ENCODE results near the gene TMEM9.

TMEM9 gene

DNA sequence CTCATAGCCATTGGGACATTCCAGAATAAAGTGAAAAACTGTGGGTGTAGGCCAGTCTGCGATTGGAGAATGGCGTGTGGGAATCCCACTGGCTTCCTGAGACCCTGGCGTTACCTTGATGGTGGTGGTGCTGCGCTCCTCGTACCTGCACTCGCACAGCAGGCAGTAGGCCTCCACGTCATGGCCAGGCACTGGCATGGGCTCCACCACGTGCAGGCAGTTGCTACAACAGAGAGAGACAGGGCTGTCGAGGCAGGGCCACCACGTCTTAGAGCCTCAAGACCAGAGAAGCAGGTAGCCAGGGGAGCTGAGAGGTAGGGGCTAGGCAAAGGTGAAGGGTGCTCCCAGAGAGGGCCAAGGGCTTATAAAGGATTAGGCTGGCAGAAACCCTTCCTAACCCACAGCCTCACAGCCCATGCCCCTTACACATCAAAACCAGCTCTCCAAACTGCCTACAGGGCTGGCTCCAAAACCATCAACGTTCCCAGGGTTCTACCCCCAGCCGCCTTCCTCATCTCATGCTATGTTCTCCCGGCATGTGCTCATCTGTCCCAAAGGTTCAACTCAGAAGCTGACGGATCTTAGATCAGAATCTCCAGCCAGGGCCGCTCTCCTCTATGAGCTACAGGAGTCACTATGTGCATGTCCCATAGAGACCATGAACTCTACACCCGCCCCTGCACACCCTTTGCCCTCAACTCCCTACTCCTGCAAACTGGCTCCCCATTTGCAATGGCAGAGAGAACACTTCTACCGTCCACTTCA lies 7.5 kb downstream of the TMEM9 start:
- ChIA-PET POLR2A (ENCODE audit: low non-redundant PET) (no interaction called here), CTCF (interaction anchor here (1.4 to 2.9 kb wide), 4 partner anchors 10 to 216 kb away, joined by 4 to 9 read pairs (median 4); partner anchors contain the start of gene ASCL5)
- TF ChIP-seq, protein P1, sequence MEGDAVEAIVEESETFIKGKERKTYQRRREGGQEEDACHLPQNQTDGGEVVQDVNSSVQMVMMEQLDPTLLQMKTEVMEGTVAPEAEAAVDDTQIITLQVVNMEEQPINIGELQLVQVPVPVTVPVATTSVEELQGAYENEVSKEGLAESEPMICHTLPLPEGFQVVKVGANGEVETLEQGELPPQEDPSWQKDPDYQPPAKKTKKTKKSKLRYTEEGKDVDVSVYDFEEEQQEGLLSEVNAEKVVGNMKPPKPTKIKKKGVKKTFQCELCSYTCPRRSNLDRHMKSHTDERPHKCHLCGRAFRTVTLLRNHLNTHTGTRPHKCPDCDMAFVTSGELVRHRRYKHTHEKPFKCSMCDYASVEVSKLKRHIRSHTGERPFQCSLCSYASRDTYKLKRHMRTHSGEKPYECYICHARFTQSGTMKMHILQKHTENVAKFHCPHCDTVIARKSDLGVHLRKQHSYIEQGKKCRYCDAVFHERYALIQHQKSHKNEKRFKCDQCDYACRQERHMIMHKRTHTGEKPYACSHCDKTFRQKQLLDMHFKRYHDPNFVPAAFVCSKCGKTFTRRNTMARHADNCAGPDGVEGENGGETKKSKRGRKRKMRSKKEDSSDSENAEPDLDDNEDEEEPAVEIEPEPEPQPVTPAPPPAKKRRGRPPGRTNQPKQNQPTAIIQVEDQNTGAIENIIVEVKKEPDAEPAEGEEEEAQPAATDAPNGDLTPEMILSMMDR (conservative IDR thresholded peaks at IDR 0.05; ENCODE audit: low read depth) = no peak
- no peak overlapping the region for H3K27ac ChIP-seq
- DNase-seq (ENCODE audit: low spot score) = no peak

DNA sequence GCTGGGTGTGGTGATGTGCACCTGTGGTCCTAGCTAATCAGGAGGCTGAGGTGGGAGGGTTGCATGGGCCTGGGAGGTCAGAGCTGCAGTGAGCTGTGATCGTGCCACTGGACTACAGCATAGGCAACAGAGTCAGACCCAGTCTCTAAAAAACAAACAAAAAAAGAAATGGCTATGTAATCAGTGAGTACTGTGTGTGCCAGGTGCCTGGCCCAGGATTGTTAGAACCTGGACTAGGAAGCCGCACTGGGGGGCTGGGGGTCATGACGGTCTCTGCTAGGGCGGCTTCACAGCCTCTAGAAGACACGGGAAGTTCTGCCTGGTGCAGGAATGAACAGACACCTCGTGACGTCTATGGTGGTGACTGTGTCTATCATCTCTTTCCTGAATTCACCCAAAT lies 8.5 kb downstream of the TMEM9 start:
- ChIA-PET POLR2A (ENCODE audit: low non-redundant PET) (no interaction called here), CTCF (interaction anchor here (0.6 to 1.4 kb wide), 4 partner anchors 27 to 202 kb away, joined by 3 to 5 read pairs (median 4); no protein-coding TSS in a partner anchor)
- TF ChIP-seq, protein P1 (conservative IDR thresholded peaks at IDR 0.05; ENCODE audit: low read depth) = no peak
- no peak for DNase-seq (ENCODE audit: low spot score)
- H3K27ac ChIP-seq = no peak overlapping the region

DNA sequence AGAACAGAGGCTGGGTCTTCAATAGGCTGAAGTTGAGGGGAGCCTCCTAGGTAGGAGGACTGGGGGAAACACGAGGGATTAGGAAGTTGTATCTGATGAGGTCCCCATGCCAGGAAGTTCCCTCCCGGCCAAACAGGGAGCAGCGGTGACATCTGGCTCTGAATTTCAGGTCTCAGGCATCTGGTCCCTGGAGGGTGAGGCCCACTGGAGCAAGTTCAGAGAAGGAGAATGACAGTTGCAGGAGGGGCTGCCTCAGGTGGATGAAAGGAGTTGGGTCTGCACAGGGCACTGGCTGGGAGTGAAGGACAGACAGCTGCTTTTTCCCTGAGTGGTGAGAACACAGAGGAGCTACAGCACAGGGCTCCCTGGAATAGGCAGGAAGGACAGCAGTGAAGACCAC lies 9.1 kb downstream of the TMEM9 start:
- no peak overlapping the region for H3K27ac ChIP-seq
- no peak for DNase-seq (ENCODE audit: low spot score)
- ChIA-PET POLR2A (ENCODE audit: low non-redundant PET) (no interaction called here), CTCF (interaction anchor here (0.6 to 0.8 kb wide), 3 partner anchors 40 to 203 kb away, joined by 3 to 5 read pairs (median 4); no protein-coding TSS in a partner anchor)
- TF ChIP-seq, protein P1 (conservative IDR thresholded peaks at IDR 0.05; ENCODE audit: low read depth) = no peak

DNA sequence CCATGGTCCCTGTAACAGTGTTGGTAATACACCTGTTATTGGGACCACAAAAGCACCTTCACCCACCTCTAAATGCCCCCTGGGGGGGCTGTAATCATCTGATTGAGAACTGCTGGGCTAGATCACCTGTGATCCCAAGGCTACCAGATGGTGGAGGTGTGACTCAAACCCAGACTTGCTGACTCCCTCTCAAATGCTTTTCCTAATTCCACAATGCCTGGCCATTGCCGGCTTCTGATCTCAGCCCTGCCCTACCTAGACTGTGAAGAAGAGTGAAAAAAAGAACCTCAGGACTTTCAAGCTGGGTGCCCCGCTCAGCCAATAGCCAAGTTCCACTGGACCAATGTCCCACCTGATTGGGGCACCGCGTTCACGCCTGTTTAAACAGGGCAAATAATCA lies 9.6 kb downstream of the TMEM9 start:
- DNase-seq (ENCODE audit: low spot score) = no peak
- TF ChIP-seq, protein P1 (conservative IDR thresholded peaks at IDR 0.05; ENCODE audit: low read depth) = no peak
- CTCF ChIA-PET = no interaction called here
- POLR2A ChIA-PET (ENCODE audit: low non-redundant PET) = no interaction called here
- H3K27ac ChIP-seq = no peak overlapping the region

DNA sequence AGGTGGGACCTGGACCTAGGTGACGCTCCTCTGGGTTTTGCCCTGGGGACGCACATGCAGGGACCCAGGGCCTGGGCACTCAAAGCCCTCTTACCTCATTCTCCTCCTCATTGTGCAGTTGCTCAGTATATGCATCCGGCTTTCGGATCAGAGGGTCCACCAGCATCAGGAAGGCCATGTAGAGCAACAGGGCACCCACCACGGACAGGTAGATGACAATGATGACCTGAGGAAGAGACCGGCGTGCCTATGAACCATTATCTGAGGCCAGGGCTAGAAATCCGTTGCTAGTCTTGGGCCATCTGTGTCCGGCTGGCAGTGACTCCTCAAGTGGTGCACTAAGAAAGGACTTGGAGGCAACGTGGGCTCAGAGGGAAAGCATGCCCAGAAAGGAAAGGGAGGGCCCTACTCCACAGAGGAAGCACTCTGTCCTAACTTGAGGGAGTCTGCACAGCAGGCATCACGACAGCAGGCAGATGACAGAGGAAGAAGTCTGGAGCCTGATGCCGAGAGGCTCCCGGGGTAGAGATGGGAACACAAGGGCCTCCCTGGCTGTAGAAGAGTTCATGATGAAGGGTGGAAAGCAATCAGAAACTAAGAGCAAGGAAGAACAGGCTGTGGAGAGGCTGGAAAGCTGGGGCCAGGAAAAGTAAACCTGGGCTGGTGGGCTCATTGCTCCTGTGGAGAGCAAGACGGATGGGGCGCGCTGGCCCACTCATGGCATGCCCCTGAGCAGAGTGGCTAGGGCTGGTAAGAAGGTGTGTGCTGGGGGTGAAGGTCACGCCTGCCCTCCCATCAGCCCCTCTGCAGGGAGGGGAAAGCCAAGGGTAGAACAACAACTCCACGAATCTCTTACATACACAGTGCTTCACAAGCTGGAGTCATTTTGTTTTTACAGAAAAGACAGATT lies 10.3 kb downstream of the TMEM9 start:
- CTCF ChIA-PET = no interaction called here
- DNase-seq (ENCODE audit: low spot score) = no peak
- no peak overlapping the region for H3K27ac ChIP-seq
- POLR2A ChIA-PET (ENCODE audit: low non-redundant PET) = no interaction called here
- TF ChIP-seq, protein P1 (conservative IDR thresholded peaks at IDR 0.05; ENCODE audit: low read depth) = no peak

Data from RWPE1 (cell line).